Prostate gland (tissue), 1 donor: ENCODE results near the gene MS4A12.

Experiments
- POLR2A ChIP-seq: fragments of 450-650 bp; IDR thresholded peaks from one replicate; pipeline ENCODE4 v1.6.1; 2016; ENCODE audit warnings: antibody characterized with exemption, mild to moderate bottlenecking
- POLR2AphosphoS5 ChIP-seq: sonication (generic); formaldehyde crosslinking; IDR thresholded peaks from one replicate; pipeline ENCODE4 v1.6.1; 2017; ENCODE audit warnings: antibody characterized with exemption

- no peak for TF ChIP-seq POLR2AphosphoS5
- no peak for TF ChIP-seq POLR2A
These were observed 36.4 kb downstream of the MS4A12 start for GRCh38 chr11:60528934-60529333.
